NCI-H1694 treated with DMSO at 0.1 percent for 48 hours (cell line): Measurements from ENCODE around the gene PITX3.

Experiments
- DNase-seq: peaks from one replicate; lab custom pipeline; 2025; lab: John Stamatoyannopoulos, UW

The PITX3 gene

GRCh38 chr10:102241444-102242117 is at the start of gene PITX3:
PITX3 (minus strand) TSS chr10:102241512; CDS start chr10:102232080, 9,432 bp downstream.
- DNase-seq: peak; percentile 12

- DNase-seq: no peak
Observed at GRCh38 chr10:102289840-102290239, 48.5 kb upstream of the PITX3 start.

DNA sequence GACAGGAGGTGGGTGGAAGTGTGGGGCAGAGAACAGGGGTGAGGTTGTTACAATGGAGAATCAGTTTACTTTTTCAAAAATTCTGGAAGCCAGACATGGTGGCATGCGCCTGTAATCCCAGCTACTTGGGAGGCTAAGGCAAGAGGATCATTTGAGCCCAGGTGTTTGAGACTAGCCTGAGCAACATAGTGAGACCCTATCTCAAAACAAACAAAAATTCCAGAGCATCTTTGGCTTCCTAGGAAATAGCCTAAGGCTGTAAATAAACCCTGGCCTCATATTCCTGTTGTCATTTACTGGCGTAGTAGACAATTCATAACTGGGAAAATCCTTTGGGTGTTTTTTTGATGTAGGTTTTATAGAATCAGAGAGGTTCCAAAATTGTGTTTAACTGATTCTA is 48.0 kb upstream of the PITX3 start:
- DNase-seq: no peak

- no peak for DNase-seq
Observed at GRCh38 chr10:102287991-102288390, 46.7 kb upstream of the PITX3 start.

DNA sequence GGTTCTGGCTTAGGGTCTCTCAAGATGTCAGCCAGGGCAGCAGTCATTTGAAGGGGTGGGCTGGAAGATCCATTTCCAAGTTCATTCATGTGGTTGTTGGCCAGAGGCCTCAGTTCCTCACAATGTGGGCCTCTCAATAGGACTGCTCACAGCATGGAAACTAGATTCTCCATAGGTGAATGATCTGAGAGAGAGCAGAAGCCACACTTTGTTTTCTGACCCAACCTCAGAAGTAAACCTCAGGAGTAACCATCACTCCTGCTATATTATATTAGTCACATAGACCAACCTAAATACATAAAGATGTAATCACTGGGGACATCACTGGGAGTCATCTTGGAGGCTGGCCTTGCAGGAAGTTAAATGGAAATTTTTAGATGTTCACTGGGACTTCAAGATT is 46.2 kb upstream of the PITX3 start:
- DNase-seq: no peak

DNA sequence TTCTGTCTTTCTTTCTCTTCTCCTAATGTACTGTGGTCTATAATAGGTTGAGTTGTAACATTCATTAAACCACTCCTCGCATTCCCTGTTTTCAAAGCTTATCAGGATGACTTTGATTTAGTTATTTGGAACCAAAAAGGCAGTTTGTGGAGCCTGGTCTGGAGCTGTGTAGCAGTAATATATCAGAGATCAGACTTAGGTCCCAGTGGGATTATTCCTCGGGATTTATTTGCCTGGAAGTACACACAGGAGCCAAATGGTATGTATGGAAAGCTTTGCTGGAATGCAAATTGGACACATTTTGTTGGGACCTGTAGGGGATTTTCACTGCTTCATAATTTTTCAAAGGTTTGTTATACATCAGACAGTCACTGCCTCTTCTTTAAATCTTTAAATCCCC is 44.9 kb upstream of the PITX3 start:
- DNase-seq: no peak

DNA sequence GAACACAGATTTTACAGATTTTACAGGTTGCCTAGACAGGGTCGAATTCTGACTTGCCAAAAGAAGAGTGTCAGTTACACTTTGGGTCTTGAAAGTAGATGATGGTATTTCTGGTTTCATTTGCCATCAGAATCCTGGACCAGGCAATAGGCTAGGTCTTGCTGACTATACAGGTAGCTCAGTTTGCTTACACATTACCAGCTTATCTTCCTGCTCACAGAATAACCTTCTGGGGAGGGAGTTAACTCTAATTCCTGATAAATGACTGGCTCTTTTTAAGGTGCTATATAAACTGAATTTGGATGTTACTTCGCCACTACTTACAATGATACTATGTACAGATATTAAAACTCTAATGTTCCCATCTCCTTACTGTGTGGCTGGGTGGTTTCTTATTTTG is 43.8 kb upstream of the PITX3 start:
- no peak for DNase-seq

DNA sequence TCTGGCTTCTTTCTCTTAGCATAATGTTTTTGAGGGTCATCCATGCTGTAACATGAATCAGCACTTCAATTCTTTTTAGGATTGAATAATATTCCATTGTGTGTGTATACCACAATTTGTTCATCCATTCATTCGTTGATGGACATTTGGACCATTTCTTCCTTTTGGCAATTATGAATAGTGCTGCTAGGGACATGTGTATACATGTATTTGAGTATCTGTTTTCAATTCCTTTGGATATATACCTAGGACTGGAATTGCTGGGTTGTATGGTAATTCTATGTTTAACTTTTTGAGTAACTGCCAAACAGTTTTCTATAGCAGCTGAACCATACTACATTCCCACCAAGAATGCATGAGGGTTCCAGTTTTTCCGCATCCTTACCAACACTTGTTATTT is 43.2 kb upstream of the PITX3 start:
- DNase-seq: no peak

DNA sequence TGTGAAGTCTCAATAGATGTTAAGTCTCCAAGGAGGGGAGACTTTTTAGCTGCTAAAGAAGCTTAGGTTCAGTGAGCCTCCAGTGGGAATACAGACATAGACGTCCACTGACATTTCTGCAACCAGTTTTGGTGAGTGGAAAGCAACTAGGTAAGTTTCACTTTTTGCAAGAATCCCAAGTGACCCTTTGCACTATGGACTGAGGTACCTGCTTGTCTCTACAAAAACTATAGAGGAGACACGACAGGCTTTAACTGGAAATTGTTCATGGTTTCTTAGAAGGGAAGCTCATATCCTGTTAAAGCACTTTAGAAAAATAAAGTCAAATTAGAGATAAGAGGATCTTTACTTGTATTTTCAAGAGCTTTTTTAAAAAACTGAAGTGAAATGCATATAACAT is 42.6 kb upstream of the PITX3 start:
- DNase-seq: no peak

DNA sequence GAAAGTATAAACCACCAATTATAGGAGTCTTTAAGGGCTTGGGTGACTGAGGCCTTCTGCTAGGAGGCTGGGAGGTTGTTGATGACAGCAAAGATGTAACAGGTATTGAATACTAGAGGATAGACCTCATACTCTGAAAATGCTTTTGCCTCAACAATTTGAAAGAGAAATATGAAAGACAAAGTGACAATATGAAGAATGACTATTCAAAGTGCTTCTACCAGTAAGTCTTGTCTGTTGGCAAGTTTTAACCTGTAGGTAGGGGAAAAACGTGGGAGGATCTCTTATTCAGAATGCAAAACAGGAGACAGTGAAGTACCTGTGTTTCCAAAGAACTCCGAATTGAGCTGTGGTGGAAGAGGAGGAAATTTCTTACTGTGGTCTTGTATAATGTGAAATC is 42.2 kb upstream of the PITX3 start:
- no peak for DNase-seq

DNA sequence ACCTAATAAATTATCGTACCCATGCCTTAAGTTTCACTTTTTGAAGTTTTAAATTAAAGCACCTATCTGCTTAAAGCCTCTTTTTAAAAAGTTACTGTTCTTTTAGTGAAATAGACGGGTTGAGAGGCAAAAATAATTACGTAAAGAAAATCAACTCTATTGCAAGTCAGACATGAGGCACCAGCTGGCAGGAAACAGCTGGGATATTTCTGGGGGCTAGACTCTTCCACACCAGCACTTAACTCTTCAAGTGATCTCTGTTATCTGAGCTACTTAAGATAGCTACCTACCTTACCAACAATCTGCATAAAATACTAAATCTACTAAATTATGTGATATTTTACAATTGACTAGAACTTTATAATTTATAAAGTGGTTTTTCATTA is 39.8 kb upstream of the PITX3 start:
- peak; percentile 19 for DNase-seq

GRCh38 chr10:102280397-102281101 is 39.2 kb upstream of the PITX3 start:
- peak; percentile 20 for DNase-seq

GRCh38 chr10:102279104-102279503 is 37.8 kb upstream of the PITX3 start:
- no peak for DNase-seq

DNA sequence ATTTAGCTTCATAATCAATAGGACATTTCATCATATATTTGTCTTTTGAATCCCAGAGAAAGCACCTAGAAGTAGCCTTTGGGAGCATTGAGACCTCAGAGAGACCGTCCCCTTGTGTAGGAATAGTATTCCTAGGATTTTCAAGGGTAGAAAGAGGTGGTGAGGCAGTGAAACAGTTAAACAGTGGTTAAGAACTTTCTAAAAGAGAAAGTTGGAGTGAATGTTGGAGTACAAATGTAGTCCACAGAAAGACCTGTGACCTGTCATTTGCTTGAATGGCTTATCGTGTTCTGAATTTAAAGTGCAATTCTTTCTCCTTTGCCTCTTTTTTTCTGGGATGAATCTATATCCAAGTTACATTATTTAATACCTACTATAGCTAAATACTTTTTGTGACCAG is 34.0 kb upstream of the PITX3 start:
- DNase-seq: no peak

- no peak for DNase-seq
Observed at GRCh38 chr10:102274062-102274461, 32.8 kb upstream of the PITX3 start.

DNA sequence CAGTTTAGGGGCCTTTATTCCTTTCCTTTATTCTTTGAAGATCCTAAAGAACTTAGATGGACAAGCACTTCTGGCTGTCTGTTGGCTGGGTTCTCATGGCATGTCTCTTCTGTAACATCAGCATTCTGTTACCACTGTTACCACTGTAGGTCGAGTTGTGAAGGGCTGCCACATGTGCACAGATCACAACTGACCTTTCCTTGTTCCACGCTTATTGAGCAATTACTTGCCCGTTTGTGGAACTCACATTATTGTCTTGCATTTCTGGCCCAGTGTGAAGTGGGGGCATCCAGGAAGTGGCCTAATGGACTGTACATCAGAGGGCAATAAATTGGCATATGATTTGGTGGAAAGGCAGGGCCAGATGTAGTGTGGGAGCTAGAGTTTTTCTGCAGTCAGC is 27.7 kb upstream of the PITX3 start:
- no peak for DNase-seq

DNA sequence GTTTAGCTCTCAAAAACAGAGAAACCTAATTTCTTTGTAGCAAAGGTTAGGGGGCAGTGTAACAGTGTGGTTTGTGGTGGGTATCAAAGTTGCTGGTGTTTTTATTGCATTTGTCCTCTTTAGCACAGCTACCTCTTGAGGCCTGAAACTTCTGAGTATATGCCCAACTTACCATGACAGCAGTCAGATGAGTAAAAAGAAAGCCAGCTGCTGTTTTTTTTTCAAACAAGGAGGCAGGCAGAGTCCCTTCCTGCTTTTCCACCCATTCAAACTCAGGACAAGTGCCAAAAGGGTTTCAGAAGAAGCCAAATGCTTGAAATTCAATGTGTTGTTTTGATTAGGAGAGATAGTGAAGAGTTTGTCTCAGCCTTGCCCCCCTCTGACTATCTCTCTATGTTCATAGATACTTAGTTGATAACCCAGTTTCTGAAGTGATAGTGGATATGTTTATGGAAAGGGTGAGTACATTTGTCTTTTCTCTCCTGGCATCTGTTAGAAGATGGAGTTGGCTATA is 27.1 kb upstream of the PITX3 start:
- no peak for DNase-seq

- DNase-seq: no peak
Observed at GRCh38 chr10:102267748-102268147, 26.4 kb upstream of the PITX3 start.

DNA sequence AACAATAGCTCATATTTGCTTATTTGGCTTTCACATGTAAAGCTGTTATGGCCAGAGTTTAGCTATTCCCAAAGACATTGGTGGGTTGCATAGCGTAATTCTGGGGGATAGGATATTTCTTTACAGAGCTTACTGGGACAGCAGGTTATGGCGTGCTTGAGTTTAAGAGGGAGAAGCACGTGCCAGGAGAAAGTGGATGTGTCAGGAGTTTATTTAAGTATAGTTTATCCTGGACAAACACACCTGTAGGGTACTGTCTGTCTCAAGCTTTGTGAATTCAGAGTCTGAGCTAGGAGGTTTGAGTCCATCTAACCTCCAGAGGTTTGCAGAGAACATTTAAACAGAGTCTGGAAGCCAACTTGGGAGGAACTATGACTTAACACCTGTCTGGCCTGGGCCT is 25.4 kb upstream of the PITX3 start:
- no peak for DNase-seq

GRCh38 chr10:102264371-102264770 is 23.1 kb upstream of the PITX3 start:
- DNase-seq: no peak

DNA sequence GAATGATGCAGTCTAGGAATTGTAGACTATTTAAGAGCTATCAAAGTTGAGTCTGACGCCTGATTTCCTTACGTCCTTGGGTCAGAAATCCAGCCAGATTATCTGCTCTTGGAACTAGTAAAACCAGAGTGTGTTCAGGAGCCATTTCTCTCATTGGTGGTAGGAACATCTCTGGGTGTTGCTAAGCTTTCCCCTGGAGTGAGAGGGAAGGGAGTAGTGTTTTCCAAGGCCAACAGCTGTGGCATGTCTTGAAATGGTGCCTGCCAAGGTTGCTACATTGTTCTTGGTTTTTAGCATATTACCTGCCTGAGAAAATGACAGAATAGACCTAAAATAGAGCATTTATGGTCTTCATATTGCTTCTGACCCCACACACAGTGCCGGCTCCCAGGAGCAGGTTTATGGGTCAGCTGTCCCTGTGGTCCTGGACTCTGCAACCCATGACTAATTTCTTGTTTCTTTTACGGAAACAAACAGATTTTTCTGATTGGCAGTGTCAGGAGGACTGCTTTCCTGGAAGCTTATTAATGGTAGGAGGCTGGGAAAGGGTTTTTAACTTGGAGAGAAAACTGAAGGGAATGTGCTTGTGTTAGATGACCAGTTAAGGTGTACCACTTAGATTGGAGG is 21.5 kb upstream of the PITX3 start:
- no peak for DNase-seq

GRCh38 chr10:102261842-102262241 is 20.5 kb upstream of the PITX3 start:
- DNase-seq: no peak

- DNase-seq: no peak
Observed at GRCh38 chr10:102261196-102261595, 19.9 kb upstream of the PITX3 start.
